Astrocyte (in vitro differentiated cells and primary cell): ENCODE results near the gene CUL2. TPM values are rescaled to one million over a fixed set of nuclear protein-coding genes. Genes with fewer than 3 reads are reported as not detected.

Source experiments
- DNase-seq: peaks from one replicate; pipeline ENCODE4 v3.0.0-alpha.2; 2010; ENCODE audit warnings: low read depth
- FAIRE-seq: peaks from 2 replicates; lab custom pipeline; 2011; peaks lifted over from hg19 to GRCh38; lab: Jason Lieb, UNC
- H2AFZ ChIP-seq: 2 replicates; pipeline ENCODE4 v1.6.0; 2012; ENCODE audit warnings: low read depth, low read length, inconsistent platforms
- H3K27ac ChIP-seq: 2 replicates; pipeline ENCODE4 v1.5.1; 2011; ENCODE audit warnings: low read depth, low read length, inconsistent platforms
- H3K27me3 ChIP-seq: 2 replicates; pipeline ENCODE4 v1.6.0; 2011; ENCODE audit warnings: low read length, inconsistent platforms; ENCODE audit not compliant: insufficient read depth
- H3K36me3 ChIP-seq: 2 replicates; pipeline ENCODE4 v1.5.1; 2011; ENCODE audit warnings: low read length, inconsistent platforms; ENCODE audit not compliant: insufficient read depth
- H3K4me1 ChIP-seq: 2 replicates; pipeline ENCODE4 v1.5.1; 2011; ENCODE audit warnings: low read length, inconsistent platforms; ENCODE audit not compliant: insufficient read depth
- H3K4me2 ChIP-seq: 2 replicates; pipeline ENCODE4 v1.6.0; 2012; ENCODE audit warnings: low read length, inconsistent platforms
- H3K4me3 ChIP-seq: 2 replicates; pipeline ENCODE4 v1.5.1; 2011; ENCODE audit warnings: low read depth, mild to moderate bottlenecking, low read length, inconsistent platforms; ENCODE audit not compliant: insufficient read depth
- H3K79me2 ChIP-seq: 2 replicates; pipeline ENCODE4 v1.6.0; 2012; ENCODE audit warnings: mild to moderate bottlenecking, low read length, inconsistent platforms; ENCODE audit not compliant: insufficient read depth
- H3K9ac ChIP-seq: 2 replicates; pipeline ENCODE4 v1.6.0; 2012; ENCODE audit warnings: mild to moderate bottlenecking, low read length, inconsistent platforms
- H3K9me3 ChIP-seq: 2 replicates; pipeline ENCODE4 v1.5.1; 2012; ENCODE audit warnings: low read depth, mild to moderate bottlenecking, low read length, inconsistent platforms; ENCODE audit not compliant: insufficient read depth
- H4K20me1 ChIP-seq: 2 replicates; pipeline ENCODE4 v1.6.0; 2012; ENCODE audit warnings: low read length, inconsistent platforms; ENCODE audit not compliant: insufficient read depth
- H3K27ac Mint-ChIP-seq: one replicate; pipeline ENCODE4 v1.8.0; 2021; ENCODE audit warnings: mild to moderate bottlenecking, mixed read lengths; ENCODE audit not compliant: unreplicated experiment
- H3K27me3 Mint-ChIP-seq: one replicate; pipeline ENCODE4 v1.8.0; 2021; ENCODE audit warnings: low read depth, mixed read lengths; ENCODE audit not compliant: unreplicated experiment
- H3K36me3 Mint-ChIP-seq: one replicate; pipeline ENCODE4 v1.8.0; 2021; ENCODE audit warnings: low read depth, mixed read lengths; ENCODE audit not compliant: unreplicated experiment
- H3K4me1 Mint-ChIP-seq: one replicate; pipeline ENCODE4 v1.8.0; 2021; ENCODE audit warnings: low read depth, mixed read lengths; ENCODE audit not compliant: unreplicated experiment
- H3K4me3 Mint-ChIP-seq: one replicate; pipeline ENCODE4 v1.8.0; 2021; ENCODE audit warnings: mild to moderate bottlenecking, moderate library complexity, mixed read lengths; ENCODE audit not compliant: unreplicated experiment
- H3K9me3 Mint-ChIP-seq: one replicate; pipeline ENCODE4 v1.8.0; 2021; ENCODE audit warnings: mild to moderate bottlenecking, mixed read lengths; ENCODE audit not compliant: unreplicated experiment
- EZH2 ChIP-seq: IDR thresholded peaks from 2 replicates; pipeline ENCODE4 v1.6.1; 2012; ENCODE audit warnings: mild to moderate bottlenecking, low read length, inconsistent platforms; ENCODE audit not compliant: insufficient read depth
- total RNA-seq: library from RNA; stranded (reverse); gene quantifications from 2 replicates; pipeline ENCODE4 v1.2.1, GENCODE V29; 2021
- TF ChIP-seq, protein P1 (sequence below): IDR thresholded peaks from 2 replicates; pipeline ENCODE4 v1.5.1; 2011; ENCODE audit warnings: low read depth, mild to moderate bottlenecking, inconsistent platforms, low read length, moderate library complexity; ENCODE audit not compliant: insufficient read depth

The CUL2 gene
- total RNA-seq, 1 donor from 2014 or later: 48.0 TPM

DNA sequence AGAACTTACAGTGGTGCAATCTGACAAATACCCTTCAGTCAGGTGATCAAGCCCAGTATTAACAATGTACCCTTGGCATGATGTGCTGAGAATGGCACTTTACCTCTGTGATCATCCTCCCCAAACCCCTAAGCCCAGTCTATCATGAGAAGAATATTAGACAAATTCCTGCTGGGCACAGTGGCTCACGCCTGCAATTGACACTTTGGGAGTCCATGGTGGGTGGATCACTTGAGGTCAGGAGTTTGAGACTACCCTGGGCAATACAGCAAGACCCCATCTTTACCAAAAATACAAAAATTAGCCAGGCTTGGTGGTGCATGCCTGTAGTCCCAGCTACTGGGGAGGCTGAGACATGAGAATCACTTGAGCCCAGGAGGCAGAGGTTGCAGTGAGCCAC lies 7.4 kb upstream of the CUL2 start:
- Mint-ChIP-seq H3K4me3 (no peak overlapping the region), H3K9me3 (no peaks in the 10 kb centered on the region), H3K27me3 (peaks cover 9% of the 10 kb centered on the region), H3K4me1 (no peaks in the 10 kb centered on the region), H3K36me3 (no peaks in the 10 kb centered on the region), H3K27ac (no peak overlapping the region)
- no peaks in the 10 kb centered on the region for H3K4me1 ChIP-seq
- no peaks in the 10 kb centered on the region for H4K20me1 ChIP-seq
- no peak overlapping the region for H3K4me2 ChIP-seq
- H3K79me2 ChIP-seq: no peaks in the 10 kb centered on the region
- peaks cover 3% of the 10 kb centered on the region for H3K9me3 ChIP-seq
- no peak for DNase-seq
- TF ChIP-seq, protein P1, sequence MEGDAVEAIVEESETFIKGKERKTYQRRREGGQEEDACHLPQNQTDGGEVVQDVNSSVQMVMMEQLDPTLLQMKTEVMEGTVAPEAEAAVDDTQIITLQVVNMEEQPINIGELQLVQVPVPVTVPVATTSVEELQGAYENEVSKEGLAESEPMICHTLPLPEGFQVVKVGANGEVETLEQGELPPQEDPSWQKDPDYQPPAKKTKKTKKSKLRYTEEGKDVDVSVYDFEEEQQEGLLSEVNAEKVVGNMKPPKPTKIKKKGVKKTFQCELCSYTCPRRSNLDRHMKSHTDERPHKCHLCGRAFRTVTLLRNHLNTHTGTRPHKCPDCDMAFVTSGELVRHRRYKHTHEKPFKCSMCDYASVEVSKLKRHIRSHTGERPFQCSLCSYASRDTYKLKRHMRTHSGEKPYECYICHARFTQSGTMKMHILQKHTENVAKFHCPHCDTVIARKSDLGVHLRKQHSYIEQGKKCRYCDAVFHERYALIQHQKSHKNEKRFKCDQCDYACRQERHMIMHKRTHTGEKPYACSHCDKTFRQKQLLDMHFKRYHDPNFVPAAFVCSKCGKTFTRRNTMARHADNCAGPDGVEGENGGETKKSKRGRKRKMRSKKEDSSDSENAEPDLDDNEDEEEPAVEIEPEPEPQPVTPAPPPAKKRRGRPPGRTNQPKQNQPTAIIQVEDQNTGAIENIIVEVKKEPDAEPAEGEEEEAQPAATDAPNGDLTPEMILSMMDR: no peak
- no peak for TF ChIP-seq EZH2
- FAIRE-seq: no peak
- H3K27ac ChIP-seq: no peak overlapping the region
- H3K9ac ChIP-seq: no peak overlapping the region
- no peak overlapping the region for H3K4me3 ChIP-seq
- no peak overlapping the region for H2AFZ ChIP-seq
- no peaks in the 10 kb centered on the region for H3K27me3 ChIP-seq
- no peaks in the 10 kb centered on the region for H3K36me3 ChIP-seq

DNA sequence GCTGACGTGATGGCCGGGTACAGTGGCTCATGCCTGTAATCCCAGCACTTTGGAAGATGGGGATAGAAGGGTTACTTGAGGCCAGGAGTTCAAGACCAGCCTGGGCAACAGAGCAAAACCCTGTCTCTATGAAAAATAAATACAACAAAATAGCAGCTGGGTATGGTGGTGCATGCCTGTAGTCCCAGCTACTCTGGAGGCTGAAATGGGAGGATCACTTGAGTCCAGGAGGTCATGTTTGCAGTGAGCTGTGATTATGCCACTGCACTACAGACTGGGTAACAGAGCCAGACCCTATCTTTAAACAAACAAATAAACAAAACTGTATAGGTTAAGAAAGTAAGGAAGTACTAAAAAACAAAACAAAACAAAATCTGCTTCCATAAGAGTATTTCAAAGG lies 6.2 kb upstream of the CUL2 start:
- H3K9me3 Mint-ChIP-seq: no peaks in the 10 kb centered on the region

DNA sequence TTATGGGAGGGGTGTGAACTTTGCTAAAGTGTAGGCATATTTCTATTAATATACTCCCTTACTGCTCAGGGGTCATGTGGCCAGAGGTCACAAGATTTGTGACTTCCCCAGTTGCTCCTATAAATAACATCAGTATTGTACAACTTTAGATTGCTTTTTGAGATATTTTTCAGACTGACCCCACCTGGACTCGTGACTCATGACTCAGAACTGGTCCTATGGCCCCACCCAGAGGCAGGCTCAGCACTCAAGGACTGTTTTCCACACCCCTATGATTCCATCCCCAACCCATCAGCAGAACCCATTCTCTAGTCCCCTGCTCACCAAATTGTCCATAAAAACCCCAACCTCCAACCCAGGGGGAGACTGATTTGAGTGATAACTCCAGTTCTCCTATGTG lies 2.7 kb upstream of the CUL2 start:
- Histone ChIP-seq H3K79me2 (peaks cover 25% of the 10 kb centered on the region), H3K9me3 (peaks cover 3% of the 10 kb centered on the region), H3K4me2 (no peak overlapping the region), H4K20me1 (peaks cover 15% of the 10 kb centered on the region), H3K27me3 (no peaks in the 10 kb centered on the region), H3K36me3 (no peaks in the 10 kb centered on the region), H3K27ac (no peak overlapping the region), H3K9ac (no peak overlapping the region), H3K4me1 (peaks cover 9% of the 10 kb centered on the region), H3K4me3 (no peak overlapping the region), H2AFZ (no peak overlapping the region)
- Mint-ChIP-seq H3K9me3 (no peaks in the 10 kb centered on the region), H3K36me3 (no peaks in the 10 kb centered on the region), H3K27ac (no peak overlapping the region), H3K4me1 (peaks cover 2% of the 10 kb centered on the region), H3K4me3 (no peak overlapping the region), H3K27me3 (peaks cover 5% of the 10 kb centered on the region)
- no peak for FAIRE-seq
- TF ChIP-seq, protein P1: no peak
- TF ChIP-seq EZH2: no peak
- no peak for DNase-seq

More for the DNA sequence above, 6.2 kb upstream of the CUL2 start:
- Histone ChIP-seq H3K27me3 (no peaks in the 10 kb centered on the region), H2AFZ (no peak overlapping the region), H3K4me2 (no peak overlapping the region), H3K4me1 (no peaks in the 10 kb centered on the region), H3K79me2 (no peaks in the 10 kb centered on the region), H4K20me1 (no peaks in the 10 kb centered on the region), H3K9me3 (peaks cover 3% of the 10 kb centered on the region), H3K36me3 (no peaks in the 10 kb centered on the region), H3K4me3 (no peak overlapping the region), H3K9ac (no peak overlapping the region), H3K27ac (no peak overlapping the region)
- no peak for FAIRE-seq
- DNase-seq: no peak
- H3K36me3 Mint-ChIP-seq: no peaks in the 10 kb centered on the region
- no peak overlapping the region for H3K4me3 Mint-ChIP-seq
- peaks cover 8% of the 10 kb centered on the region for H3K27me3 Mint-ChIP-seq
- H3K27ac Mint-ChIP-seq: no peak overlapping the region
- TF ChIP-seq, protein P1: no peak
- TF ChIP-seq EZH2: no peak
- no peaks in the 10 kb centered on the region for H3K4me1 Mint-ChIP-seq
